ENCODE data around the gene ARHGEF7. TPM values are rescaled to one million over a fixed set of nuclear protein-coding genes. Genes with fewer than 3 reads are reported as not detected.

Gene ARHGEF7
- total RNA-seq, 2 experiments from 2014 or later = 67.0 to 71.2 TPM

- ChIA-PET CTCF (interaction anchor here (1.4 kb wide), 1 partner anchor 72 kb away, joined by 4 read pairs; no protein-coding TSS in a partner anchor), POLR2A (interaction anchor here (0.6 kb wide), 1 partner anchor 1438 kb away, joined by 3 read pairs; no protein-coding TSS in a partner anchor)
- no peak overlapping the region for H3K27ac Mint-ChIP-seq
- intact Hi-C loops (cut with micrococcal nuclease) = no loop called here
- ATAC-seq (no peak), DNase-seq (no peak)
- no peak for TF ChIP-seq CTCF (IDR thresholded peaks at IDR 0.05)
- H3K9me3 Mint-ChIP-seq = no peaks in the 10 kb centered on the region
- peaks cover 17% of the 10 kb centered on the region for H3K27me3 Mint-ChIP-seq
- H3K4me3 Mint-ChIP-seq = no peak overlapping the region
- H3K4me1 Mint-ChIP-seq (ENCODE audit: low read depth) = no peaks in the 10 kb centered on the region
- no peaks in the 10 kb centered on the region for H3K36me3 Mint-ChIP-seq (ENCODE audit: low read depth)
Measured at GRCh38 chr13:111139452-111139851, 24.3 kb downstream of the ARHGEF7 start.

- Mint-ChIP-seq H3K27ac (no peak overlapping the region), H3K9me3 (no peaks in the 10 kb centered on the region), H3K4me3 (no peak overlapping the region), H3K27me3 (peaks cover 17% of the 10 kb centered on the region), H3K4me1 (ENCODE audit: low read depth) (no peaks in the 10 kb centered on the region), H3K36me3 (ENCODE audit: low read depth) (no peaks in the 10 kb centered on the region)
- no peak for ATAC-seq
- ChIA-PET POLR2A (interaction anchor here (0.6 kb wide), 1 partner anchor 1437 kb away, joined by 3 read pairs; no protein-coding TSS in a partner anchor), CTCF (interaction anchor here (1.4 kb wide), 1 partner anchor 72 kb away, joined by 4 read pairs; no protein-coding TSS in a partner anchor)
- no peak for DNase-seq
- intact Hi-C loops (cut with micrococcal nuclease) = no loop called here
- no peak for TF ChIP-seq CTCF (IDR thresholded peaks at IDR 0.05)
Measured at GRCh38 chr13:111139873-111140561, 24.9 kb downstream of the ARHGEF7 start.

- no peak overlapping the region for H3K27ac Mint-ChIP-seq
- H3K4me3 Mint-ChIP-seq = no peak overlapping the region
- ChIA-PET POLR2A (no interaction called here), CTCF (interaction anchor here (1.4 kb wide), 1 partner anchor 73 kb away, joined by 4 read pairs; no protein-coding TSS in a partner anchor)
- DNase-seq (no peak), ATAC-seq (no peak)
- intact Hi-C loops (cut with micrococcal nuclease) = no loop called here
- no peak for TF ChIP-seq CTCF (IDR thresholded peaks at IDR 0.05)
- peaks cover 17% of the 10 kb centered on the region for H3K27me3 Mint-ChIP-seq
- no peaks in the 10 kb centered on the region for H3K9me3 Mint-ChIP-seq
- H3K36me3 Mint-ChIP-seq (ENCODE audit: low read depth) = no peaks in the 10 kb centered on the region
- no peaks in the 10 kb centered on the region for H3K4me1 Mint-ChIP-seq (ENCODE audit: low read depth)
Measured at GRCh38 chr13:111140562-111141105, 25.5 kb downstream of the ARHGEF7 start.

- H3K36me3 Mint-ChIP-seq (ENCODE audit: low read depth) = no peaks in the 10 kb centered on the region
- ChIA-PET POLR2A (no interaction called here), CTCF (no interaction called here)
- no peak for DNase-seq
- H3K4me3 Mint-ChIP-seq = no peak overlapping the region
- H3K9me3 Mint-ChIP-seq = no peaks in the 10 kb centered on the region
- H3K27ac Mint-ChIP-seq = no peak overlapping the region
- no peak for TF ChIP-seq CTCF (IDR thresholded peaks at IDR 0.05)
- H3K4me1 Mint-ChIP-seq (ENCODE audit: low read depth) = no peaks in the 10 kb centered on the region
- H3K27me3 Mint-ChIP-seq = peaks cover 11% of the 10 kb centered on the region
- no peak for ATAC-seq
- intact Hi-C loops (cut with micrococcal nuclease) = no loop called here
Measured at GRCh38 chr13:111142472-111142871, 27.4 kb downstream of the ARHGEF7 start.

GRCh38 chr13:111143865-111144540 is 28.9 kb downstream of the ARHGEF7 start:
- Mint-ChIP-seq H3K27me3 (peaks cover 5% of the 10 kb centered on the region), H3K27ac (no peak overlapping the region), H3K36me3 (ENCODE audit: low read depth) (no peaks in the 10 kb centered on the region), H3K9me3 (no peaks in the 10 kb centered on the region), H3K4me1 (ENCODE audit: low read depth) (no peaks in the 10 kb centered on the region), H3K4me3 (no peak overlapping the region)
- intact Hi-C loops (cut with micrococcal nuclease) = no loop called here
- ATAC-seq = no peak
- POLR2A ChIA-PET = no interaction called here
- no peak for DNase-seq
- CTCF ChIA-PET = interaction anchor here (1.5 kb wide), 1 partner anchor 76 kb away, joined by 3 read pairs; no protein-coding TSS in a partner anchor
- TF ChIP-seq CTCF (IDR thresholded peaks at IDR 0.05) = no peak

Data from activated CD8-positive, alpha-beta T cell treated with anti-CD3 and anti-CD28 coated beads for 36 hours (primary cell).